ENCODE data around the gene HOMEZ.
A peak's percentile ranks its signal among the peaks of the same experiment; 100 is the strongest.
"Not testable (repeated sequence)": the region's sequence is repeated elsewhere in the genome, so short reads cannot be mapped to it uniquely, and the experiment has no call there.

The HOMEZ gene

GRCh38 chr14:23286020-23286901, at the start of gene HOMEZ:
Gene HOMEZ, minus strand, starts transcription at chr14:23286132. Its CDS starts 180 bp downstream, at chr14:23285952.
- peak; percentile 99 for DNase-seq

DNA sequence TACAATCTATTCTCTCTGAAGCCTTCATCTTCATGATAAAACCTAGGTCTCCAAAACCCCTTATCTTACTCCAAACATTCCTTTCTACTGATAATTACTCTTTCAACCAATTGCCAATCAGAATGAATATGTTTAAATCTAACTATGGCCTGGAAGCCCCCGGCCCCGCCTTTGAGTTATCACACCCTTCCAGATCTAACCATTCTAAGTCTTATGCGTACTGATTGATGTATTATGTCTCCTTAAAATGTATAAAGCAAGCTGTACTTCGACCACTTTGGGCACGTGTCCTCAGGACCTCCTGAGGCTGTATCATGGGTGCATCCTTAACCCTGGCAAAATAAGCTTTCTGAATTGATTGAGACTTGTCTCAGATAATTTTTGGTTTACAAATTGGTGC, 49.7 kb upstream of the HOMEZ start:
- no peak for DNase-seq

- peak; percentile 81 for DNase-seq
These were observed 42.2 kb upstream of the HOMEZ start for GRCh38 chr14:23327947-23328744.

DNA sequence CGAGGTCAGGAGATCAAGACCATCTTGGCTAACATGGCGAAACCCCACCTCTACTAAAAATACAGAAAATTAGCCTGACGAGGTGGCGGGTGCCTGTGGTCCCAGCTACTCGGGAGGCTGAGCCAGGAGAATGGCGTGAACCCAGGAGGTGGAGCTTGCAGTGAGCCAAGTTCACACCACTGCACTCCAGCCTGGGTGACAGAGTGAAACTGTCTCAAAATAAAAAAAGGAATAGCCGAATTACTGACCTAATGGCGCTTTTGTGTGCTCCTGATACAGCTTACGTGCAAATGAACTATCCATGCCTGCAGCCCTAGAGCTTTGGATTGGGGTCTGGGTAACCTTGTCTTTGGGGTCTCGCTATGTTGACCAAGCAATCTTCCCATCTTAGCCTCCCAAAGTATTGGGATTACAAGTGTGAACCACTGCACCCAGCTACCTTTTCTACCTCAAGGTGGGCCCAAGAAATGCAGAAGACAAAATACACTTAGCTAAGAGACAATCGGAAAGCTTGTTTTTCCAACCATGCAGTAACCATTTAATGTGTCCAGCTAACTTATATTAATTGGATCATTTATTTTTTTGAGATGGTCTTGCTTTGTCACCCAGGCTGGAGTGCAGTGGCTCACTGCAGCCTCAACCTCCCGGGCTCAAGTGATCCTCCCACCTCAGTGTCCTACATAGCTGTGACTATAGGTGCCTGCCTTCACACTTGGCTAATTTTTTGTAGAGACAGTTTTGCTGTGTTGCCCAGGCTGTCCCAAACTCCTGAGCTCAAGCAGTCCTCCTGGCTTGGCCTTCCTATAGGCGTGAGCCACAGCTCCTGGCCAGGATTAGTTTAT, 40.8 kb upstream of the HOMEZ start:
- DNase-seq, result no peak

DNA sequence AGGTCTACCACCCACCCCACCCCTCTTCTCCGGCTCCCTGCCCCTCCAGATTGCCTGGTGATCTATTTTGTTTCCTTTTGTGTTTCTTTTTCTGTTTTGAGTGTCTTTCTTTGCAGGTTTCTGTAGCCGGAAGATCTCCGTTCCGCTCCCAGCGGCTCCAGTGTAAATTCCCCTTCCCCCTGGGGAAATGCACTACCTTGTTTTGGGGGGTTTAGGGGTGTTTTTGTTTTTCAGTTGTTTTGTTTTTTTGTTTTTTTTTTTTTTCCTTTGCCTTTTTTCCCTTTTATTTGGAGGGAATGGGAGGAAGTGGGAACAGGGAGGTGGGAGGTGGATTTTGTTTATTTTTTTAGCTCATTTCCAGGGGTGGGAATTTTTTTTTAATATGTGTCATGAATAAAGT, 39.8 kb upstream of the HOMEZ start:
- not testable (repeated sequence) for DNase-seq

DNA sequence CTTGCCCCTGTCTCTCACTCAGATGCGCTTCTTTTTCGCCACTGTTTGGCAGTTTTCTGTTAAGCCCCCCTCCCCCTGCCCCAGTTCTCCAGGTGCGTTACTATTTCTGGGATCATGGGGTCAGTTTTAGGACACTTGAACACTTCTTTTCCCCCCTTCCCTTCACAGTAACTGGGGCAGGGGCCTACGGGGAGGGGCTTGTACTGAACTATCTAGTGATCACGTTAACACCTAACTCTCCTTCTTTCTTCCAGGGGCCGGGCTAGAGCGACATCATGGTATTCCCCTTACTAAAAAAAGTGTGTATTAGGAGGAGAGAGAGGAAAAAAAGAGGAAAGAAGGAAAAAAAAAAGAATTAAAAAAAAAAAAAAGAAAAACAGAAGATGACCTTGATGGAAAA, 39.1 kb upstream of the HOMEZ start:
- DNase-seq, result no peak

DNA sequence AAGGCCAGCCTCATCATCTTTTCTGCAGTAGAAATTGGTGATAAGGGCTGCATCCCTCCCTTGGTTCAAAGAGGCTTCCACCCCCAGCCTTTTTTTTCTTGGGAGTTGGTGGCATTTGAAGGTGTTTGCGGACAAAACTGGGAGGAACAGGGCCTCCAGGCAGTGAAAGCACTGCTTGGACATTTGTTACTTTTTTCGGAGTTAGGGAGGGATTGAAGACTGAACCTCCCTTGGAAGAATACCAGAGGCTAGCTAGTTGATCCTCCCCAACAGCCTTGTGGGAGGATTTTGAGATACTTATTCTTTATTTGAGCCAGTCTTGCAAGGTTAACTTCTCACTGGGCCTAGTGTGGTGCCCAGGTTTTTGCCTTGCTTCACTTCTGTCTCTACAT, 38.5 kb upstream of the HOMEZ start:
- DNase-seq, result no peak

DNA sequence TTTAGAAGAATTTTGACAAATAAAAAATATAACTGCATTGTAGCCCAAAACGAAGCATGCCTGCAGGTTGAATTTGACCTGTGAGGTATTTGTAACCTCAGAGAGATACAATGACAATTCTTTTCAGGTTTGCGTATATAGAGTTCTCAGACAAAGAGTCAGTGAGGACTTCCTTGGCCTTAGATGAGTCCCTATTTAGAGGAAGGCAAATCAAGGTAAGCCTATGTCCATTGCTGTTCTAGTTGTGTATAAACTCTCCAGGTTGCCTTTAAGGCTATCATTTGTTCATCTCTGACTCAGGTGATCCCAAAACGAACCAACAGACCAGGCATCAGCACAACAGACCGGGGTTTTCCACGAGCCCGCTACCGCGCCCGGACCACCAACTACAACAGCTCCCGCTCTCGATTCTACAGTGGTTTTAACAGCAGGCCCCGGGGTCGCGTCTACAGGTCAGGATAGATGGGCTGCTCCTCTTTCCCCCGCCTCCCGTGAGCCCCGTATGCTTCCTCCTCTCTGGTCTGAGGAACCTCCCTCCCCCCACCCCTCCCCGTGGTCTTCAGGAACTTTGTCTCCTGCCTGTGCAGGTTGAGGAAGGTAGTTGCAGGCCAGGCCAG, 38.0 kb upstream of the HOMEZ start:
- no peak for DNase-seq

GRCh38 chr14:23322568-23323517, 36.9 kb upstream of the HOMEZ start:
- DNase-seq, result no peak

GRCh38 chr14:23321572-23322547, 35.9 kb upstream of the HOMEZ start:
- peak; percentile 73 for DNase-seq

DNA sequence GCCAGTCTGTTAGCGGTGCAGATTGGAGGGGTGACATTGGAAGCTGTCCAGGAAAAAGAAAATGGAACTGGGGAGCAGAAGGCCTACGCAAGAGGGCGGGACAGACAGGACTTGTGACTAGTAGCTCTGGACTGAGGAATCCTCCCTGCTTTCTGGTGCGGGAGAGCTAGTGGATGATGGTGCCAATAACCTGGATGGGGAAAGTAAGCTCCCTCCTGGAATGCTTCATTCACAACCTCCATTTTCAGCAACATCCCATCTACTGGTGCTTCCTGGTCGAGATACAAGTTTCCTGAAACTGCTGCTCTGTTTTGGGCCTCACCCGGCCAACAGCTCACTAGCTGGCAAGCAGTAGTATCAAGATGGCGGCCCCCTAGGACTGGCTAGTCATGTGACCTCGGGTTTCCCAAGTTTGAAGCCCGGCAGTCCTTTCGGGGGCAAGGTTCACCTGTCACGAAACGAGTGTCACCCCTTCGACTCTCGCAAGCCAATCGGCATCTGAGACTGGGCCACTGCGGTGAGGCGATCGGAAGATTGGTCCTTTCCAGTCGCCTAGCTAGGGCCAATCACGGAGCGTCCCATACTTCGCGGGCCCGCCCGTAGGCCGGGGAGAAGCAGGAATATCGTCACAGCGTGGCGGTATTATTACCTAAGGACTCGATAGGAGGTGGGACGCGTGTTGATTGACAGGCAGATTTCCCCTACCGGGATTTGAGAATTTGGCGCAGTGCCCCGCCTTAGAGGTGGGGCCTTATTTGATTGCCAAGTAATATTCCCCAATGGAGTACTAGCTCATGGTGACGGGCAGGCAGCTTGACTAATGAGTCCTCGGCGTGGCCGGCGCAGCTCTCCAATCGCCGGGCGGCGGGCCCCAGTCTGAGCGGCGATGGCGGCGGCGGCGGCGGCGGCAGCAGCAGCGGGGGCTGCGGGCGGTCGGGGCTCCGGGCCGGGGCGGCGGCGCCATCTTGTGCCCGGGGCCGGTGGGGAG, 34.9 kb upstream of the HOMEZ start, which contains the start of gene PABPN1:
PABPN1 (plus strand) TSS at position 874 of the 988 bp plus-strand sequence; CDS start at position 887, 13 bp downstream.
- peak; percentile 99 for DNase-seq

DNA sequence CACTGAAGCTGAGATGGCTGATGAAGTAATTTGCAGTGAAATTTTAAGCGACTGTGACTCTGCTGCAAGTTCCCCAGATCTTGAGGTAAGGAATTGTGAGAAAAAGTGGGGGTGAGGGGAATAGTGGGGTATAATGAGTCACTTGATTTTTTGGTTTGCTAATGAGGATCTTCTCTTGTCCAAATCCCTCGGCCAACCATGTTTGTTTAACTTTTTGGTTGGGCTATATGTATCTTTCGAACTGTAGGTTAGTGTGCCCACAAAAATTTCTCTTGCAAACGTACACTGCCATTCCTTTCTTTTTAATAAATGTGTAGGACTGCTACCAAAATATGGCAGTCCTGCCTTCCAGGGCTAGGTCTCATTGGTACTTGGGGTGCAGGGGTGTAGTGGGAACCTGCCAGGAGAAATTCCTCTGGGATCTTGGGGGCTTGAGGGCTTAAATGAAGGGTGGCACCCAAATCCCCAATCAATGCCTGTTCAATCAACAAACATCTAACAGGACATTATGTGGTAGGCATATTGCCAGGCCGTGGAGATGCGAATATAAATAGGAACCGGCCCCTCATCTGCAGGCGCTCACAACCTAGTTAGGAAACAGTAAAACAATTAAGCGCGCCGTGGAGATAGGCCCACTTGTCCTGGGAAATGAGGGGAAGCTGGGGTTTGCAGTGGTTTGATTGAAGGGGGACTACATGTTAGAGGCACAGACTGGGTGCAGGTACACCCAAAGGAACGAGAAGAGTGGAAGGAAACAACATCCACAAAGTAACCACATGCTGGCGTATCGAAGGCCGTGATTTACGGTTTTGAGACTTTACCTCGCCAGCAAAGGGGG, 34.0 kb upstream of the HOMEZ start:
- no peak for DNase-seq

GRCh38 chr14:23316300-23316699, 30.4 kb upstream of the HOMEZ start:
- DNase-seq, result no peak

- no peak for DNase-seq
These were observed 24.6 kb upstream of the HOMEZ start for GRCh38 chr14:23310546-23310945.

DNA sequence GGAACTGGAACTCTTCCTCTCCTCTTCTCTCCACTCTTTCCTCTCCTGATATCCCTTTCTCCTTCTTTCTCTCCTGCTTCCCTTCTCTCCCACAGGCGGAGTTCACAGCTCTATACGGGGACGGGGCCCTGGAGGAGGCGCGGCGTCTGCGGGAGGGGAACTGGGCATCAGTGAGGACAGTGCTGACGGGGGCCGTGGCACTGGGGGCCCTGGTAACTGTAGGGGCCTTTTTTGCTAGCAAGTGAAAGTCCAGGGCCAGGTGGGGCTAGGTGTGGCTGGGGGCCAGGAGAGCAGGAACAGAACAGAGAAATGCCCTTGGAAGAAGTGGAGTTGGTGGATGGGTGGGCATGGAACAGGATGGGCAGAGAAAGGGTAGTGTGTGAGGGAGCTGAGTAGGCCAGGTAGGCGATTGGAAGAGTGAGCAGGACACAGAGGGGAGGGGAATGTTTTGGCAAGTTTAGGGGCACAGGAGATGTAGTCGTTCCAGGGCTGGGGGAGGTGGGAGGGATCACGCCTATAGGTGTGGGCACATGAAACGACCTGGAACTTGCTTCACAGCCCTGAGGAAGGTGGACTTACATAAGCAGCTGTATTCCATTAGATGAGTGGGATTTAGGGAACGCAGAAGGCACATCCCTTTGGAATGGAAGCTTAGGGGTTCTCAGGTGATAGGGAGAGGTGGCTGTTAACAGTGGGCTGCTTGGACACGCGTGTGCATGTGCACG, 23.0 kb upstream of the HOMEZ start:
- DNase-seq, result no peak

GRCh38 chr14:23307687-23308644, 22.0 kb upstream of the HOMEZ start:
- no peak for DNase-seq
